Loucy (cell line): ENCODE data around the gene INPP5K.

Experiments
- EZH2phosphoT487 ChIP-seq: fragments of 200-600 bp; IDR thresholded peaks from 2 replicates; pipeline ENCODE4 v1.6.1; 2018; ENCODE audit warnings: antibody characterized with exemption, mild to moderate bottlenecking, moderate library complexity, borderline replicate concordance
- TF ChIP-seq, protein P1 (sequence below): fragments of 200-600 bp; sonication (generic); conservative IDR thresholded peaks from 2 replicates; pipeline ENCODE4 v1.5.1; 2014; ENCODE audit warnings: mild to moderate bottlenecking, antibody characterized with exemption, low read length

DNA sequence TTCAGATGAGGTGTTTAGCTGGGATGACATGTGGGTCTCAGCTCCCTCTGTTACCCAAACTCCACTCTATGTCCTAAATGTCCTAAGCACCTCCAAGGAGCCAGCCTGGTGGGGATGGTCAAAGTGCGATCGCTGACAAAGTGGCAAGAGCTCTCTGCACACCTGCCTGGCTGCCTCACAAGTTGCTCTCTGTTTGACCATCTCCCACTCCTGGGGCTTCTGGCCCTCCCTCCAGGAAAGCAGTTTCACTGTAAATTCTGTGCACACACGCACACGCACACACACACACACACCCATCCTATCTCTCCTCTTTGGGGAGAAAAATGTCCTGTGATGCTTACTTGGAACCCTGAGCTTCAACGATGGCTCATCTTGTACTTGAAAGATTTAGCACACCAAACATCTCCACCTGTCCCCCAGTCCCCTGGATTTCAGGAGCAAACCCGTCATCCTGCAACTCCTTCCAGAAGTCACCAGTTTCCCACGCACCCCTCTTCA lies 44.5 kb upstream of the INPP5K start:
- no peak for TF ChIP-seq EZH2phosphoT487
- TF ChIP-seq, protein P1, sequence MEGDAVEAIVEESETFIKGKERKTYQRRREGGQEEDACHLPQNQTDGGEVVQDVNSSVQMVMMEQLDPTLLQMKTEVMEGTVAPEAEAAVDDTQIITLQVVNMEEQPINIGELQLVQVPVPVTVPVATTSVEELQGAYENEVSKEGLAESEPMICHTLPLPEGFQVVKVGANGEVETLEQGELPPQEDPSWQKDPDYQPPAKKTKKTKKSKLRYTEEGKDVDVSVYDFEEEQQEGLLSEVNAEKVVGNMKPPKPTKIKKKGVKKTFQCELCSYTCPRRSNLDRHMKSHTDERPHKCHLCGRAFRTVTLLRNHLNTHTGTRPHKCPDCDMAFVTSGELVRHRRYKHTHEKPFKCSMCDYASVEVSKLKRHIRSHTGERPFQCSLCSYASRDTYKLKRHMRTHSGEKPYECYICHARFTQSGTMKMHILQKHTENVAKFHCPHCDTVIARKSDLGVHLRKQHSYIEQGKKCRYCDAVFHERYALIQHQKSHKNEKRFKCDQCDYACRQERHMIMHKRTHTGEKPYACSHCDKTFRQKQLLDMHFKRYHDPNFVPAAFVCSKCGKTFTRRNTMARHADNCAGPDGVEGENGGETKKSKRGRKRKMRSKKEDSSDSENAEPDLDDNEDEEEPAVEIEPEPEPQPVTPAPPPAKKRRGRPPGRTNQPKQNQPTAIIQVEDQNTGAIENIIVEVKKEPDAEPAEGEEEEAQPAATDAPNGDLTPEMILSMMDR = no peak
